Effector memory CD4-positive, alpha-beta T cell (primary cell): ENCODE data around the gene CNPY1.

Experiments
- DNase-seq, 3 donors: peaks; one replicate each; pipeline ENCODE4 v3.0.0-alpha.2; 2020
- H3K27ac ChIP-seq: 2 replicates; pipeline ENCODE4 v1.7.0; 2013; ENCODE audit warnings: mild to moderate bottlenecking, low read length, moderate library complexity; ENCODE audit not compliant: insufficient read depth, poor library complexity, severe bottlenecking
- H3K27me3 ChIP-seq: replicated peaks from 2 replicates; pipeline ENCODE4 v1.7.0; 2013; ENCODE audit warnings: mild to moderate bottlenecking, low read length; ENCODE audit not compliant: insufficient read depth, control insufficient read depth, poor library complexity, severe bottlenecking
- H3K36me3 ChIP-seq: 2 replicates; pipeline ENCODE4 v1.7.0; 2013; ENCODE audit warnings: mild to moderate bottlenecking, low read length, moderate library complexity; ENCODE audit not compliant: control insufficient read depth, insufficient read depth
- H3K4me1 ChIP-seq: 2 replicates; pipeline ENCODE4 v1.7.0; 2013; ENCODE audit warnings: low read length, mild to moderate bottlenecking; ENCODE audit not compliant: control insufficient read depth, insufficient read depth, poor library complexity, severe bottlenecking
- H3K4me3 ChIP-seq: 2 replicates; pipeline ENCODE4 v1.7.0; 2013; ENCODE audit warnings: low read length, low read depth, mild to moderate bottlenecking; ENCODE audit not compliant: insufficient read depth, poor library complexity, severe bottlenecking
- H3K9me3 ChIP-seq: 2 replicates; pipeline ENCODE4 v1.7.0; 2013; ENCODE audit warnings: mild to moderate bottlenecking, low read length, moderate library complexity; ENCODE audit not compliant: control insufficient read depth

The CNPY1 gene

GRCh38 chr7:155559519-155560108, 13.3 kb upstream of the CNPY1 start:
- H3K27me3 ChIP-seq: peaks cover 4% of the 10 kb centered on the region
- no peaks in the 10 kb centered on the region for H3K4me1 ChIP-seq
- H3K4me3 ChIP-seq: no peak overlapping the region
- no peak for DNase-seq
- no peaks in the 10 kb centered on the region for H3K36me3 ChIP-seq
- no peaks in the 10 kb centered on the region for H3K9me3 ChIP-seq
- no peak overlapping the region for H3K27ac ChIP-seq

- no peaks in the 10 kb centered on the region for H3K4me1 ChIP-seq
- DNase-seq: no peak
- H3K4me3 ChIP-seq: no peak overlapping the region
- no peaks in the 10 kb centered on the region for H3K36me3 ChIP-seq
- H3K27ac ChIP-seq: no peak overlapping the region
- H3K27me3 ChIP-seq: peaks cover 4% of the 10 kb centered on the region
- no peaks in the 10 kb centered on the region for H3K9me3 ChIP-seq
These were observed 12.6 kb upstream of the CNPY1 start for GRCh38 chr7:155558961-155559360.

DNA sequence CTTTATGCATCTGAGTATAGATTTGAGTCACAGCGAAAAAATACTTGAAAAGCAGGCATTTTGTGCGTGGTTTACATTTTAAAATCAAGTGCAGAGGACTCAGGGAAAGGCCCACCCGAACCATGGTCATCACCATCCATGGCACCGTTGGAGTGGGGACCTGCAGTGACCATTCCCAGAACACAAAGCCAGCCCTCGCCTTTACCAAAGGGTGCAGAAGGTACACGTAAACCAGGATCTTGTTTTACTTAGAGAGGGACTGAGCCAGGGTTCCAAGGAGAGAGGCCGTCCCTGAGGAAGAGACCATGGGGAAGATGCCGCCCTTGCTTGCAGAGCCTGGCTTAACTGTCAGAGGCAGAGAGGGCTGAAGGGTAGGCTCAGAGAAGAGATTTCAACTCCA, 12.0 kb upstream of the CNPY1 start:
- H3K27ac ChIP-seq: no peak overlapping the region
- H3K4me3 ChIP-seq: no peak overlapping the region
- H3K36me3 ChIP-seq: no peaks in the 10 kb centered on the region
- no peaks in the 10 kb centered on the region for H3K4me1 ChIP-seq
- H3K9me3 ChIP-seq: no peaks in the 10 kb centered on the region
- DNase-seq: no peak
- H3K27me3 ChIP-seq: peaks cover 4% of the 10 kb centered on the region

GRCh38 chr7:155557778-155558177, 11.4 kb upstream of the CNPY1 start:
- Histone ChIP-seq H3K27ac (no peak overlapping the region), H3K9me3 (no peaks in the 10 kb centered on the region), H3K27me3 (peaks cover 4% of the 10 kb centered on the region), H3K36me3 (no peaks in the 10 kb centered on the region), H3K4me1 (no peaks in the 10 kb centered on the region), H3K4me3 (no peak overlapping the region)
- no peak for DNase-seq

GRCh38 chr7:155556763-155557162, 10.4 kb upstream of the CNPY1 start:
- Histone ChIP-seq H3K4me3 (no peak overlapping the region), H3K27me3 (peaks cover 4% of the 10 kb centered on the region), H3K36me3 (no peaks in the 10 kb centered on the region), H3K9me3 (no peaks in the 10 kb centered on the region), H3K27ac (no peak overlapping the region), H3K4me1 (no peaks in the 10 kb centered on the region)
- no peak for DNase-seq

DNA sequence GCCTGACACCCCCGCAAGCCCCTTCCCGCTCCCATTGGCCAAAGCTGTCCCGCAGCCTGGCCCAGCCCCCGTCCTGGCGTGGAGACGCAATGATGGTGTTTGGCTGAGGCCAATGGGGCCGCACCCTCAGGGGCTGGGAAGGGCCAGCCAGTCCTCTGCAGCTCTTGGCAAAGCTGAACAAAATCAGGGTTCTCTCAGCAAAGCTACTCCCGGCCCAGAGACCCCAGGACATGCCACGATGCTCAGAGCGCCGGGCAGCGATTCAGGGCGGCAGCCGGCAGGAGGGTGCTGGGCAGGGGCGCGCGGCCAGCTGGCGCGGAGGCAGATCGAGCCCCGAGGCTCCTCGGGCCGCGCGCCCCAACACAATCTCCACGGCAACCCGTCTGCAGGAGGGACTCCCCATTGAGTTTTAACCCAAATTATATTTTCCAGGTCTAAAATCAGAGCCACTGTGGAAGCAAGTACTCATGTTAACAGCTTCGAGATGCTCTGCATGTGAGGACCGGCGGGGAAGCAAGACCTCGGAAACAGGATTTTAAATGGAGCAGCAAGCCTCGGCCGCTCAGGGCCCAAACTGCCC, 8.8 kb upstream of the CNPY1 start:
- peaks cover 4% of the 10 kb centered on the region for H3K27me3 ChIP-seq
- no peaks in the 10 kb centered on the region for H3K9me3 ChIP-seq
- H3K4me3 ChIP-seq: no peak overlapping the region
- no peaks in the 10 kb centered on the region for H3K36me3 ChIP-seq
- DNase-seq: no peak
- H3K27ac ChIP-seq: no peak overlapping the region
- no peaks in the 10 kb centered on the region for H3K4me1 ChIP-seq

DNA sequence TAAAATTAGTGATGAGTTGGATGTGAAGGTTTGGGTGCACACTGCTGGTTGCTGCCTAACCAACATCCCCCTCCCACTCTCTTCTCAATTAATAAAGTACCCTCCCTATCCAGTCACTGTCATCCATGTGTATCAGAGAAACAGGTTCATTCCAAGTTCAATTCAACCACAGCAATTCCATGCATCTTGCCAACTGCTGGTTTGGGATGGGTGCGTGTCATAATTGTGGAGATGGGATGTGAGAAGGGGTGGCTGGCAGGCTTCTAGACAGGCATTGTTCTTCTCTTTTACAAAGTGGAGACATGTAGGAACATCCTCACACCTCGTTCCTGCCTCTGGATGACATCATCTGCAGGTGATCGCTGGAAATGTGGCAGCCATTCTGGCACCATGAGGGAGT, 7.5 kb upstream of the CNPY1 start:
- Histone ChIP-seq H3K27me3 (peaks cover 4% of the 10 kb centered on the region), H3K27ac (no peak overlapping the region), H3K36me3 (no peaks in the 10 kb centered on the region), H3K4me3 (no peak overlapping the region), H3K9me3 (no peaks in the 10 kb centered on the region), H3K4me1 (no peaks in the 10 kb centered on the region)
- no peak for DNase-seq

- Histone ChIP-seq H3K4me1 (no peaks in the 10 kb centered on the region), H3K9me3 (no peaks in the 10 kb centered on the region), H3K27me3 (peaks cover 4% of the 10 kb centered on the region), H3K4me3 (no peak overlapping the region), H3K27ac (no peak overlapping the region), H3K36me3 (no peaks in the 10 kb centered on the region)
- no peak for DNase-seq
These were observed 5.6 kb upstream of the CNPY1 start for GRCh38 chr7:155551785-155552611.

- Histone ChIP-seq H3K27me3 (no peaks in the 10 kb centered on the region), H3K4me1 (no peaks in the 10 kb centered on the region), H3K27ac (no peak overlapping the region), H3K4me3 (no peak overlapping the region), H3K36me3 (no peaks in the 10 kb centered on the region), H3K9me3 (no peaks in the 10 kb centered on the region)
- no peak for DNase-seq
These were observed 4.6 kb upstream of the CNPY1 start for GRCh38 chr7:155550916-155551315.

DNA sequence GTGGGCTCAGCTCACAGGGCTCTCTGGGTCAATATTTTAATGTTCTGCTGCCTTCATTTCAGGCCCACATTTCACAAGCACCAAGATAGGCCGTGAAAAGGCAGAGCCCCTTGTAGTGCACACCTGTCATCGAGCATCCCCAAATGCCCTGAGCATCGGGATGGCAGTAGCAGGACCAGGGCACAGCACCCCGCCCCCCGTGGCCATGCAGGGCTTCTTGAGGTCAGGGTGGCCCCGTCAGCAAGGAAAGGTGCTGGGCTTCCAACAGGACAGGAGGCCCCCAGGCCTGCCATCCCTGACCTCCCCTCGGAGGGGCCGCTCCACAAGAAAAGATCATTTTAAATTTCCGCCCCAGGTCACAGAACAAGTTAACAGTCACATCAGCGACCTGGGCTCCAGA, 2.9 kb upstream of the CNPY1 start:
- no peak overlapping the region for H3K4me3 ChIP-seq
- no peak for DNase-seq
- no peaks in the 10 kb centered on the region for H3K27me3 ChIP-seq
- H3K27ac ChIP-seq: no peak overlapping the region
- H3K4me1 ChIP-seq: no peaks in the 10 kb centered on the region
- H3K9me3 ChIP-seq: no peaks in the 10 kb centered on the region
- no peaks in the 10 kb centered on the region for H3K36me3 ChIP-seq
